Medulla oblongata (tissue), 1 donor: ENCODE measurements around the gene MRPL58.
"Not testable (repeated sequence)": the region's sequence is repeated elsewhere in the genome, so short reads cannot be mapped to it uniquely, and the experiment has no call there.

Experiments
- DNase-seq: peaks from one replicate; pipeline ENCODE4 v3.0.0-alpha.2; 2015; ENCODE audit errors: extremely low spot score

The MRPL58 gene

GRCh38 chr17:75012346-75013091, at the start of gene MRPL58:
TSS of gene MRPL58 (plus strand) at chr17:75012670. CDS start at chr17:75012687, 17 bp downstream.
- DNase-seq = peak; percentile 87

DNA sequence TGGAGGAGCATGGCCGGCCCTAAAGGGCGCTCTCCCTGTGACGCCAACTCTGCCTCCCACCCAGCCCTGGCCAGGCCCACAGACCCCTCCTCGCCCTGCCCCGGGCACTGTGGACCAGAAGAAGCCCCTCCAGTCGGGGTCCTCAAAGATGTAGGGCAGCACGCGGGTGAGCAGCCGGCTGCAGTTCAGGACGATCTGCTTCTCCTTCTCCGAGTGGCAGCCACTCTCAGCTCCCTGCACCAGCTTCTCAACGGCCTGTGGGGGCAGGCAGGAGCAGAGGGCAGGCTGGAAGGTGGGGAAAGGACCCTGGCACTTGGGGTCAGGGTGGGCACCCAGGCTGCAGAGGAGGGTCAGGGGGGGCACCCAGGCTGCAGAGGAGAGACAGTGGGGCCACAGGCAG, 48.8 kb upstream of the MRPL58 start:
- no peak for DNase-seq

DNA sequence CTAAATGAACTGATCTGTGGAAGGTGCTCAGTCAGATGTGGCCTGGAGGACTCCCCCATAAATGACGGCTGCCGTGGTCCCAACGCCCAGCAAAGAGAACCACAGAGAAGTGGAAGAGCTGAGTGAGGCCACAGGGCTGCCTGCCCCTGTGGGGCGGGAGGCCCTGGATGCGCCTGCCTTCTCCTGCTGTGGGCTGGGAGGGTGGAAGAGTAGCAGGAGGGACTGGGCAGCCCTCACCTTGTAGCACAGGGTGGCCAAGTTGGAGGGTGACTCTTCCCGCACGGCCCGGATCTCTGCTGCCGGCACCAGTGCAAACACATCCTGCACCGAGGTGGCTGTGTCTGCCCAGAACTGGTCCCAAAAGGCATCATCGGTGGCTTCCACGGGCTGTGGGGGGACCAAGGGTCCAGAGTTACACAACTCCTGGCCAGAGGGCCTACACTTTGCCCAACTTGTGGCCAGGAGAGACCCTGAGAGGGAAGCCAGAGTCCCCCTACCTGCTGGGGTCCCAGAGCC, 48.2 kb upstream of the MRPL58 start:
- DNase-seq = no peak

DNA sequence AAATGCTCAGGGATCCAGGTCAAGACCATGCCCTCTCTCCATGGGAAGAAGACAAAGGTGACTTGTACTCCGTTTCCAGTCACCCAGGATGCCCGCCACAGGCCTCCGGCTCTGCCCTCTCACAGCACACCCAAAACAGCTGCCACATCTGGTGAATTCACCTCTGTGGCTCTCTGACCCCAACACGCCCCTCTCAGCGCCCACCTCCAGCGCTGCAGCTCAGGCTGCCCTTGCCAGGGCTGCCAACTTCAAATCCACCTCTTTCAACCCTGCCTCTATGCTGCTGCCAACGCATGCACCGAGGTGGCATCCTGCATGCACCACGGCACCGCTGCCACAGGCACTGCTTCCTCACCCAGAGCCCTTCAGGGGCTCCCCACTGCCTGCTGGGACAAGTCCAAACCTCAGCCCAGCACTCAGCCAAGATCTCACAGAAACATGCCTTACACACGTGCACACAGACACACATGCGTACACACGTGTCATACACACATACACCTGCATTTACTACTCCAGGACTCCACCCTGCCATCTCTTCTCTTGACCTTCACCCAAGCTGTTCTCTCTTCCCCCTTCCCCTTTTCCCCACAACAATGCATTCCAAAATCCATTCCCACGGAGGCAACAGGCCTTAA, 47.4 kb upstream of the MRPL58 start:
- DNase-seq = no peak

DNA sequence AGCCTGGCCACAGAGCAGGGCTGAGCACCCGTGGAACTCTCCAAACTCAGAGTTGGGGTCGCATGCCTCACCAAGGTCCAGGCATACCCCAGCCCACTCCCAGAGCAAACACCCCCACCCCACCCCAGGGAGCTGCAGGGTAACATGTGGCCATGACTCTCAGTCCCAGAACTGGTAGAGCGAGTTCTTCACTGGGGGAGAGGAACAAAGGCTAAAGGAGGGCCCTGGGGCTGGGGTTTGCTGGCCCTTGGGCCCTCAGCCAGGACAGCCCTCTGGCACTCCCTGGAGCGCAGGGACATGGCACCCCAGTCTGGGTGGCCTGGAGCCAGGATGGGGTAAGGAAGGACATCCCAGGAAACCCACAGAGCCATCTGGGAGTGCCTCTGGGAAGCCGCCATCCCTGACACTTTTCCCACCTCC, 44.1 kb upstream of the MRPL58 start:
- DNase-seq = no peak

GRCh38 chr17:74969501-74969900, 43.0 kb upstream of the MRPL58 start:
- not testable (repeated sequence) for DNase-seq

DNA sequence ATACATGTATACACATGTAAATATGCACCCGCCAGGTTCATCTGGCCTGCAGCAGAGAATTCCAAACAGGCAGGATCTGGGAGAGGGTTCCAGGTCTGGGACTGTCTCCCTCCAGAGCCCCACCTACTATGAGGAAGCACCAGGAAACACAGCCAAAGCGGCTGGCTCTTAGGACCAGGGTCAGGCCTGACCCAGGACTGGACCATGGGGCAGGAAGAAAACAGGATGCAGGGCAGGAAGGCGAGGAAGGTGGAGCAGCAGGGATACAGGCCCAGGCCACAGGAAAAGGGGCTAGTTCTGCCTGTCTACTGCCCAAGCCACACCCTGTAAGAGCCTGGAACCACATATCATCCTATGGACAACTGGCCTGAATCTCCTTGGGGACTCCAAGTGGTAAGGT, 42.1 kb upstream of the MRPL58 start:
- no peak for DNase-seq

DNA sequence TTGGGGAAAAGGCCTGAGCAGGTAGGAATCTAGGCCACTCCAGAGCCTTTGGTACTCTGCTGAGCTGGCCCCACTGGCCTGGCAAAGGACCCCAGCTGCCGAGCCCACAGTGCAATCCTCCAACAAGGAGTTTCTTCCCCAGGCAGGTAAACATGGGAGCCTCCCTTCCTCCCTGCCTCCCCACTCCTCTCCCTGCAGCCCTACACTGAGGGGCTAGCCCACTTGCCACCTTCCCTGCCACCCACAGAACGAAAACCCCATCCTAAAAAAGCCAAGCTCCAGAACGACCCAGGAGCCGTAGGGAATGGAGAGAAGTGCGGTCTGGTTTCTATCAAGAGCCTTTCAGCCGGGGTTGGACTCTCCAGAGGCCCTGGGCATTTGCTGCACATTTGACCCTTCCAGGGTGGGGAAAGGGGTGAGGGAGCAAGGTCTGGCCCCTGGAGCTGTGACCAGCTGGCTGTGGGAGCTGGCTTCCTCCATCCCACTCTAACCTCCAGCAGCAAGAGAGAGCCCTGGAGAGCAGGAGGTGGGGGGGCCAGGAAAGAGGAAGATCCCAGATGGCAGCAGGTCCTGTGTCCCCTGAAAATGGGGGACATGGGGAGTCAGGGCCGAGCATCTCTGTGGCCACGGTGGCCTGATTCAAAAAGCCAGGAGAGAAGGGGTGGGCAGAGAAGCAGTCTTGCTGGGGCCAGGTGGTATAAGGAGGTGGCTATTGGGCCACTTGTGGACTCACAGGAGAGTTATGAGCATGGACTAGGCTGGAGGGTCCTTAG, 41.2 kb upstream of the MRPL58 start:
- no peak for DNase-seq

GRCh38 chr17:74971842-74972106, 40.7 kb upstream of the MRPL58 start:
- DNase-seq = no peak

DNA sequence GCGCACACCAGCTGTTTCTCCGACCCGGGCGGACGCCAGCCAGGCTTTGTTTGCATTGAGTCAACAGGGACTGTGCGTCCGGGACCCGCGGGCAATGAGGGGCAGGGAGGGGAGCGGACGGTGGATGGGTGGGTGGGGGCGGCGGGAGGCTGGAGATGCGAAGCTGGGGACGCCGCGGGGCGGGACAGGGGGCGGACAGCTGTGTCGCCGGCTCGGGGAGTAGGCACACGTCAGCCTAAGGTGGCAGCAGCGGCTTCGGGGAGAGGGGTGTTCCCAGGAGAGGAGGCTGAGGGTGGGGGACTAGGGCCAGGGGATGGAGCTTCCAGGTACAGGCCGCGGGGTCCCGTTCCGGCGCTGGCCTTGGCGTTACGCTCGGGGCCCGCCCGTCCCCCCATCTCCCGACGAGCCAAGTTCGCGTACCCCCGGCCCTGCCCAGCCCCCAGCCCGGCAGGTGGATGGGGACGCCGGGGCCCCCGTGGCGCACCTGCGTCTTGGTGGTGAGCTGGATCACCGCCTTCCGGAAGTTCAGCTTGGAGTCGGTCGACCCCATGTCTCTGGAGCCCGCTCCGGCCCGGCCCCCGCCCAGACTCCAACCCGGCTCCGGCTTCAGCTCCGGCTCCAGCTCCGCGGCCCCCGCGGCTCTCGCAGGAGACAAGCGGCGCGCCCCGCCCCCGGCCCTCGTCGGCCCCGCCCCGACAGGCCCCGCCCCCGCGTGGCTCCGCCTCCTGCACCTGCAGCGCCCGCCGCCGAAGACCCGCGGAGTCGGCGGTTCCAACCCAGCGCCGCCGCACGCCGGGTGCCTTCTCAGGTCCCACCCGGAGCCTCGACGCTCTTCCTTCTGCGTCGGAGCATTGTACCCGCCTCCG, 40.1 kb upstream of the MRPL58 start, which contains the start of gene HID1:
TSS of gene HID1 (minus strand) at position 653 of the 866 bp plus-strand sequence. CDS start at position 550, 103 bp downstream.
- peak; percentile 51 for DNase-seq

GRCh38 chr17:74972973-74973328, 39.5 kb upstream of the MRPL58 start:
- no peak for DNase-seq

DNA sequence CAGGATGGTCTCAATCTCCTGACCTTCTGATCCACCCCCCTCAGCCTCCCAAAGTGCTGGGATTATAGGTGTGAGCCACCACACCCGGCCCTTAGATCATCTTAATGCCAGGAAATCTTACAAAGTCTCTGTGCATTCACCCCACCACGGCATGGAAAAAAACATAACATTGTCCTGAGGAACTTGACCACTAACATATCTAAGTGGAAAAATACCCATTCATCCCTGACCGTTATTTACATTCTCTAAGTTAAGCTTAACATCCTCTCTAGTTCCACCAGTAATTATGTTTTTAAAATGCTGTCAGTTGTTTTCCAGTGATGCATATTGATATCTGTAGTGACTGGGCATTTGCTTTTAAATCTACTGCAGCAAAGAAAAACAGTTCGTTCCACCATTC, 36.5 kb upstream of the MRPL58 start:
- no peak for DNase-seq

DNA sequence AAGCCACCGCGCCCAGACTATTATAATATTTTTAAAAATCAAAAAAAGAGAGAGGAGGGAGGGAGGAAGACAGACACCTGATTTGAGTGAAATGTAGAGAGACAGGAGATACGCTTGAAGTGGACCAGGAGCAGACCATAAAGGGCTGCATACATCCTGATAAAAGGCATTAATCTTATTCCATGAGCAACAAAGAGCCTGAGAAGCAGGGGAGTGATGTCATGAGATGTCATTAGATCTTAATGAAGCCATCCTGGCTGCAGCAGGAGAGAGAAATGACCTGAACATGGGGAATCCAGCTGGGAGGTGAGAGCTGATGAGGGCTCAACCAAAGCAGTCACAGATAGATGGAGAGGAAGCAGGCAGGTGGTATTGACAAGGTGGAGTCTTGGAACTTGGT, 34.7 kb upstream of the MRPL58 start:
- DNase-seq = no peak

DNA sequence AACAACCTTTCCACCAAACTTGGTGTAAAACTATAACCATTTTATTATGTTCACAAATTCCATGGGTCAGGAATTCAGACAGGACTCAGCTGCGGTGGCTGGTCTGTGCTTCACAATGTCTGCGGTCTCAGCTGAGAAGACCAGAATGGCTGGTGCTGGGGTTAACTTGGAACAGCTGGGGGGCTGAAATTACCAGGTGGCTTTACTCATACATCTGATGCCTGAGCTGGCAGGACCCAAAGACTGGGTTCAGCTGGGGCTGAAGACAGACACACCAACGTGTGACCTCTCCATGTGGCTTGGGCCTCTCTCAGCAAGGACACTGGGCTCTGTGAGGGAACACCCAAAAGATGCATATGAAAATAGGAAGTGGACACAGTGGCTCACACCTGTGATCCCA, 34.2 kb upstream of the MRPL58 start:
- no peak for DNase-seq

GRCh38 chr17:74979408-74980146, 32.9 kb upstream of the MRPL58 start:
- DNase-seq = no peak

- no peak for DNase-seq
Observed at GRCh38 chr17:74981318-74981978, 31.0 kb upstream of the MRPL58 start.

DNA sequence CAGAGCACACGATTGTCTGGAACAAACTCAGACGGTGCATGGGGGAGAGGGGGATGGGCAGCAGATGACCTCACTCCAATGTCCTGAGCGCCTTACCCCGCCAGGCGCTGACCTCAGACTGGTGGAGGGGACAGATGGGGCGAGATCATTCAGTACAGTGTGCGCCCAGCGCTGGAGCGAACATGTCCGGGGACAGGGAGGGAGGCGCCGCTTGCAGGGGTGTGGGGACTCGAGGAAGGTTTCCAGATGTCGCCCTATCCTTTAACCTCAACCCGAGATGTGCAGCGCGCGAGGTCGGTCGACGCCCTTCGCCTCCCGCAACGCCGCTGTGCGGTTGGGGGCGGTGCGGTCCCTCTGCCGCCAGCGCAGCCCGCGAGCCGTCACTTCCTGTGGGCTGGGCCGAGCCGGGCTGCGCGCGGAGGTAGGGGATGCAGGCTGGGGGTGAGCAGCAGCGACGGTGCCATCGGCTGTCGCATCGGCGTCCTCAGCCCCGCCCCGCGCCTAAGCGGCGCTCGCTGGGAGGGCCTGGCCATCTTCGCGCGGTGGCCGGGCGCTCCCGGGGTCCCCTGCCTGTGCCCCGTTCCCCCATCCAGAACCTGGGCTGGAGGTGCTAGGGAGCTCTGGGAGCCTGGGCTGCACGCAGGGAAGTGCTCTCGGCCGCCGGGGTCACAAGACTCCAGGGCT, 30.3 kb upstream of the MRPL58 start:
- peak; percentile 88 for DNase-seq

GRCh38 chr17:74982663-74983313, 29.7 kb upstream of the MRPL58 start:
- not testable (repeated sequence) for DNase-seq

- no peak for DNase-seq
Observed at GRCh38 chr17:74986206-74986576, 26.3 kb upstream of the MRPL58 start.
